Posterior cingulate gyrus (tissue), 11 donors: ENCODE measurements around the gene TRA2A.
A peak's percentile ranks its signal among the peaks of the same experiment; 100 is the strongest.
"Not testable (repeated sequence)": the region's sequence is repeated elsewhere in the genome, so short reads cannot be mapped to it uniquely, and the experiment has no call there.

Experiments used
- DNase-seq, 10 donors: peaks; one replicate each; pipeline versions ENCODE4 v3.0.0 to v3.0.0-alpha.2; 2020 to 2021; ENCODE audit warnings: mixed read lengths in 3 of 10
- intact Hi-C: fragments of 100-400 bp; cut with DNase I; formaldehyde crosslinking; loops from one replicate; pipeline ENCODE4 v1.15.1; 2023

TRA2A gene

GRCh38 chr7:23514755-23515154 lies 17.0 kb downstream of the TRA2A start:
- intact Hi-C loops, result no loop called here
- no peak for DNase-seq

- intact Hi-C loops, DNase-seq: not testable (repeated sequence)
Observed at GRCh38 chr7:23513746-23514145, 18.0 kb downstream of the TRA2A start.

- no peak for DNase-seq
- intact Hi-C loops, result no loop called here
Observed at GRCh38 chr7:23494009-23494408, 37.8 kb downstream of the TRA2A start.

DNA sequence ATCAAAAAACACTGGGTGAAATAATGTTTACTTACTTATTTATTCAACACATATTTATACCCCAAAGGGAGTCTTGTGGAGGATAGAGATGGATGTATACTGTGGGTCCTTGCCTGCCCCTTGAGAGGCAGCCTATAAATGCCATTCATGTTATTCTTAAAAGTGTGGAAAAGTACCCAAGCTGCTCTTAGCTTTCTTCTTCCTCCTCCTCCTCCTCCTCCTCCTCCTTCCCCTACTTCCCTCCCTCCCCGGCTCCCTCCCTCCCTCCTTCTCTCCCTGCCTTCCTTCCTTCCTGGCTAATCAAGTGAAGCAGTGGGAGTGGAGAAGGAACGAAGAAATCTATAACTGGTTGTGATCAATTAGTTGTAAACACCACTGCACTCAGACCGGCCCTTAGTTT lies 40.3 kb downstream of the TRA2A start:
- intact Hi-C loops, result no loop called here
- no peak for DNase-seq

- intact Hi-C loops, result no loop called here
- DNase-seq, result peak in 7 of 10 donors; percentile 29 to 91 (median 47)
Observed at GRCh38 chr7:23490357-23491135, 41.2 kb downstream of the TRA2A start.

GRCh38 chr7:23488714-23489113 lies 43.1 kb downstream of the TRA2A start:
- DNase-seq, intact Hi-C loops: not testable (repeated sequence)

- intact Hi-C loops, result no loop called here
- no peak for DNase-seq
Observed at GRCh38 chr7:23487670-23488069, 44.1 kb downstream of the TRA2A start.

DNA sequence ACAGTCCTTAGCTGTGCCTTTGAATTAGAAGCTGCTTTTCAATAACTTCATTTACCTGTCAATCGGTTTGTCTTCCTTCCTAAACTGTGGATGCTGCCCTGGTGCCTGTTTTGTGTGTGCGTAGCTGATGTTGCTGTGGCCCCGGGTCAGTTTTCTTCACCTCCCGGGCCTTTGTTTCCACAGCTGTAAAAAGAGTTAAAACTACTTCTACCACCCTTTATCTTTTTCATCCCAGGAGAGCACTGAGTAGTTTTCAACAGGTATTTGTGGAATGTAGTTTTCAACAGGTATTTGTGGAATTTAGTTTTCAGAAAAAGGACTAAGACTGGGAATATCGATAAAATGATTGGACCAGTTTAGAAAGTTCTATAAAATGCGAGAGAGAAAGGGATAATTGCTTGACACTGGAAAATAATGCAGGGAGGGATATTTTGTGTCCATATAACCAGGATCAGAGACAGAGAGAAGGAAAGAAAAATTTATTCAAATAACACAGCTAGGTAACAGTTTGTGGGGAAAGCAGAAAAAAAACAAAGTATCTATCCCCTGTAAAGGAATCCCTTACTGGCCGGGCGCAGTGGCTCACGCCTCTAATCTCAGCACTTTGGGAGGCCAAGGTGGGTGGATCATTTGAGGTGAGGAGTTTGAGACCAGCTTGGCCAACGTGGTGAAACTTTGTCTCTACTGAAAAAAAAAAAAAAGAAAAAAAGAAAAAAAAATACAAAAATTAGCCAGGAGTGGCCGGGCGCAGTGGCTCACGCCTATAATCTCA lies 45.6 kb downstream of the TRA2A start:
- intact Hi-C loops, result no loop called here
- DNase-seq, result no peak

- no peak for DNase-seq
- intact Hi-C loops, result no loop called here
Observed at GRCh38 chr7:23482686-23483085, 49.1 kb downstream of the TRA2A start.

DNA sequence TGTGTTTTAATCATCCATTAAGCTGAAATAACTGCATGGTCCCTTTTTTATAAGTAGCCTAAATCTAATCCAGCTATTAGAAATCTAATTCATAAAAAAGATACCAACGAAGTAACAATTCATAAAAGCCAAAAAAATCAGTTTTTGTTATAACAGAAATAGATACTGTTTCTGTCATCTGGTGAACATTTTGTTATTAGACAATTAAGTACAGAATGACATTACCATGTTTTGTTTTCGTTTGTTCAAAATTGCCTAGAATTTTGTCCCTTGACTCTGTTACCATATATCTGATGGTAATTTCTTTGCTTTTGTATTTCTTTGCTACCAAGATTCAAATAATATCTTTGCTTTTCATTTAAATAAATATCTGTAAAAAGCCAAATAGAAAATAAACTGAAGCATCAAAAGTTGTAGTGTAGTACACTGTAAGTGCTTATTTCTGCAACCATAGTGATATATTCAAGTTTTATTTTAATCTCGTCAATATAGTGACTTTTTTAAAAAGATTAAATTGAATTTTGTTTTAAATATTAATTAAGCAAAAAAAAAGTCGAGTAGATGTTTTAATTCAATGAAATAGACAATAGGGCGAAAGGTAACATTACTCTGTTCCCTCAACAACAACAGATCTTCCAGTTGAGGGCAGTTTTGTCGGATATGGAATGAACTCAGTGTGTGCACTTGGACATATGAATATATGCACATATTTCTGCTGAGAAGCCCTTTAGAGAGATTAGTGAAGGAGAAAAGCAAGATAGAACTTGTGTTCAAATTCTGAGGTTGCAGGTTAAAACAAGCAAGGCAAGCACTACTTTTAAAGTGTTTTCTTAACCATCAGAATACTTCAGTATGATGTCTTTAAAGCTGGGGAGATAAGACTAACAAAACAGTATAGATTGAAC lies 53.6 kb downstream of the TRA2A start:
- DNase-seq, result no peak
- intact Hi-C loops, result no loop called here

- intact Hi-C loops, result no loop called here
- DNase-seq, result no peak
Observed at GRCh38 chr7:23477157-23477499, 54.7 kb downstream of the TRA2A start.

GRCh38 chr7:23476286-23477156 lies 55.3 kb downstream of the TRA2A start:
- DNase-seq, result no peak
- intact Hi-C loops, result no loop called here

- intact Hi-C loops, result no loop called here
- DNase-seq, result no peak
Observed at GRCh38 chr7:23475576-23475839, 56.3 kb downstream of the TRA2A start.

- intact Hi-C loops, result no loop called here
- DNase-seq, result no peak
Observed at GRCh38 chr7:23474829-23475575, 56.8 kb downstream of the TRA2A start.

DNA sequence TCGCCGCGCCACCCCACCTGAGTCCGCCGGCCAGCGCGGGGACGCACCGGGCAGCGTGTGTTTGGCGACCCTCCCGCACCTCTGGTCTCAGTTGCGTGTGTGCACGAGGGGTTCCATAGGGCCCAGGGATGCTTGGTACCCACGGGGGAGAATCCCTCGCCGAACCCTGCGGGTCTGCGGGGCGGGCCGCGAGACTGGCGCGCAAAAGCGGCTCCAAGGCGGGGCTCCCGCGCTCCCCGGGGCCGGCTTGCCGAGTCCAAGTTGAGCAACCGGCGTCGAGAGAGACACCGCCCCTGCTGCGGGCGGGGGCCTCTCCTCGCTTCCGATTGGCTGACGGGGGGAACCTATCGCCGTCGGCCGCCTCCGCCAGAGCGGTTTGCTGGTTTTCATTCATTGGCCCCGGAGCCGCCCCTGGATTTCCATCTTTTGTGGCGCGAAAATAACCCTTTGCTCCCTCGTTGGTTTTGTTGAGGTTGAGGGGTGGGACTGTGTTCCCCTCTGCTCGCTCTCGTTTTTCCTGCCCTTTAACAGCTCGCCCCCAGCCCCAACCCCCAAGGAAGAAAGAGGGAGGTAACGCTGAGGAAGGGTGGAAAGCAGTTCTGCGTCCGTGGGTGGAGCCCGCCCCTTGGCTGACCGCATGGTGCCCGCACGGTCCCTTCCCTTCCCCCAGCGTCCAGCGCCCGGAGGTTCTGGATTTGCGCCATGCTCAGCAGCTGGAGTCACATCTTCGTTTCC lies 57.5 kb downstream of the TRA2A start:
- peak in 1 of 10 donors; percentile 89 for DNase-seq
- intact Hi-C loops, result no loop called here

- intact Hi-C loops, result no loop called here
- no peak for DNase-seq
Observed at GRCh38 chr7:23473844-23474093, 58.0 kb downstream of the TRA2A start.

- intact Hi-C loops, result no loop called here
- peak in 1 of 10 donors; percentile 25 for DNase-seq
Observed at GRCh38 chr7:23472956-23473843, 58.6 kb downstream of the TRA2A start.

GRCh38 chr7:23472556-23472955 lies 59.2 kb downstream of the TRA2A start:
- DNase-seq, result no peak
- intact Hi-C loops, result no loop called here
